Liver (tissue), 9 donors: ENCODE measurements around the gene ALPP. TPM values are rescaled to one million over a fixed set of nuclear protein-coding genes. Genes with fewer than 3 reads are reported as not detected.

Source experiments
- DNase-seq: peaks from one replicate; pipeline ENCODE4 v3.0.0-alpha.2; 2017; ENCODE audit warnings: low spot score
- H3K27ac ChIP-seq, 2 donors: one replicate each; pipeline ENCODE4 v1.7.0; 2013; ENCODE audit warnings: inconsistent platforms in 2 of 2, low read length in 2 of 2, control low read depth in 1 of 2, low read depth in 1 of 2, mild to moderate bottlenecking in 1 of 2
- H3K27me3 ChIP-seq, 4 donors: one replicate each; pipeline versions ENCODE4 v1.6.1 to v1.7.0; 2013; ENCODE audit warnings: low read length in 3 of 4, inconsistent platforms in 1 of 4, mild to moderate bottlenecking in 1 of 4, moderate library complexity in 1 of 4; ENCODE audit not compliant: control insufficient read depth in 4 of 4, insufficient read depth in 4 of 4
- H3K36me3 ChIP-seq, 4 donors: one replicate each; pipeline versions ENCODE4 v1.6.1 to v1.7.0; 2013; ENCODE audit warnings: low read length in 3 of 4, mild to moderate bottlenecking in 3 of 4, low read depth in 1 of 4, moderate library complexity in 1 of 4; ENCODE audit not compliant: control insufficient read depth in 4 of 4, insufficient read depth in 3 of 4
- H3K4me1 ChIP-seq, 4 donors: one replicate each; pipeline versions ENCODE4 v1.6.1 to v1.7.0; 2013; ENCODE audit warnings: low read length in 3 of 4, mild to moderate bottlenecking in 3 of 4, moderate library complexity in 1 of 4; ENCODE audit not compliant: control insufficient read depth in 4 of 4, insufficient read depth in 4 of 4
- H3K4me3 ChIP-seq, 3 donors: one replicate each; pipeline versions ENCODE4 v1.6.1 to v1.7.0; 2013; ENCODE audit warnings: low read length in 3 of 3, control low read depth in 1 of 3, low read depth in 1 of 3, mild to moderate bottlenecking in 1 of 3
- H3K9ac ChIP-seq, 2 donors: one replicate each; pipeline ENCODE4 v1.7.0; 2013; ENCODE audit warnings: low read length in 2 of 2, mild to moderate bottlenecking in 2 of 2, moderate library complexity in 2 of 2, control low read depth in 1 of 2, low read depth in 1 of 2
- H3K9me3 ChIP-seq, 4 donors: one replicate each; pipeline versions ENCODE4 v1.6.1 to v1.7.0; 2013; ENCODE audit warnings: low read length in 3 of 4; ENCODE audit not compliant: control insufficient read depth in 4 of 4
- EGR1 ChIP-seq, 2 donors: IDR thresholded peaks; 2 replicates each; pipeline ENCODE4 v1.6.1; 2016 to 2018; ENCODE audit warnings: antibody characterized with exemption in 2 of 2, low read depth in 2 of 2
- FOXA1 ChIP-seq: IDR thresholded peaks from 2 replicates; pipeline ENCODE4 v1.6.1; 2016; ENCODE audit warnings: antibody characterized with exemption
- FOXA2 ChIP-seq: IDR thresholded peaks from 2 replicates; pipeline ENCODE4 v1.6.1; 2016; ENCODE audit warnings: antibody characterized with exemption
- GABPA ChIP-seq, 2 donors: IDR thresholded peaks in 1 of 2; conservative IDR thresholded peaks in 1 of 2; 2 replicates each; pipeline ENCODE4 v1.6.1; 2016; ENCODE audit warnings: antibody characterized with exemption in 2 of 2, mild to moderate bottlenecking in 1 of 2, moderate library complexity in 1 of 2
- HNF4A ChIP-seq, 2 donors: conservative IDR thresholded peaks; 2 replicates each; pipeline ENCODE4 v1.6.1; 2016; ENCODE audit warnings: antibody characterized with exemption in 2 of 2, mild to moderate bottlenecking in 2 of 2
- HNF4G ChIP-seq: IDR thresholded peaks from 2 replicates; pipeline ENCODE4 v1.6.1; 2016; ENCODE audit warnings: antibody characterized with exemption
- JUND ChIP-seq, 2 donors: IDR thresholded peaks; 2 replicates each; pipeline ENCODE4 v1.6.1; 2016; ENCODE audit warnings: antibody characterized with exemption in 2 of 2
- MAX ChIP-seq: IDR thresholded peaks from 2 replicates; pipeline ENCODE4 v1.6.1; 2016; ENCODE audit warnings: antibody characterized with exemption
- NR2F2 ChIP-seq: IDR thresholded peaks from 2 replicates; pipeline ENCODE4 v1.6.1; 2016; ENCODE audit warnings: antibody characterized with exemption
- REST ChIP-seq: IDR thresholded peaks from 2 replicates; pipeline ENCODE4 v1.6.1; 2016; ENCODE audit warnings: antibody characterized with exemption, mild to moderate bottlenecking
- TAF1 ChIP-seq: conservative IDR thresholded peaks from 2 replicates; pipeline ENCODE4 v1.6.1; 2016; ENCODE audit warnings: antibody characterized with exemption, mild to moderate bottlenecking
- YY1 ChIP-seq: IDR thresholded peaks from 2 replicates; pipeline ENCODE4 v1.6.1; 2016; ENCODE audit warnings: antibody characterized with exemption, mild to moderate bottlenecking
- WGBS: extraction: QIAGEN DNeasy Blood & Tissue Kit; methylation state at CpG from one replicate; pipeline ENCODE4 v1.1.7; 2013; 5-methylcytosine and 5-hydroxymethylcytosine counted together
- polyA plus RNA-seq, 2 donors: library from polyadenylated mRNA; stranded (reverse) in 1 of 2; unstranded in 1 of 2; fragments of 200-250 nt in 1 of 2; fragments of >200 nt in 1 of 2; fragmentation: Nextera tagmentation in 1 of 2; extraction: Ambion mirVana in 1 of 2; gene quantifications; one replicate each; pipeline versions ENCODE4 v1.2.1 to v1.2.3, GENCODE V29; 2013 to 2015
- total RNA-seq, 2 donors: library from RNA; depleted of rRNA; stranded (reverse); fragments of >200 nt; gene quantifications; one replicate each; pipeline ENCODE4 v1.2.3, GENCODE V29; 2014
- TF ChIP-seq, protein P1 (sequence below): IDR thresholded peaks from 2 replicates; pipeline ENCODE4 v1.6.1; 2016; ENCODE audit warnings: antibody characterized with exemption
- TF ChIP-seq, protein P2 (sequence below): fragments of 150-350 bp; IDR thresholded peaks from 2 replicates; pipeline ENCODE4 v1.5.1; 2017; ENCODE audit warnings: improper control_type of control experiment, low read depth, low read length; ENCODE audit not compliant: missing input control
- TF ChIP-seq, protein P3 (sequence below): IDR thresholded peaks from 2 replicates; pipeline ENCODE4 v1.6.1; 2016; ENCODE audit warnings: antibody characterized with exemption
- donor health status: healthy.
- donor health status: healthy.
- donor health status: healthy.
- donor health status: healthy.
- donor health status: healthy.

Gene ALPP
- total and polyA plus RNA-seq, 4 donors: not detected

- H3K36me3 ChIP-seq: no peaks in the 10 kb centered on the region
- WGBS: 56% methylated on average over 9 of the region's 9 CpGs
Observed at GRCh38 chr2:232400256-232401015, 21.9 kb downstream of the ALPP start.

DNA sequence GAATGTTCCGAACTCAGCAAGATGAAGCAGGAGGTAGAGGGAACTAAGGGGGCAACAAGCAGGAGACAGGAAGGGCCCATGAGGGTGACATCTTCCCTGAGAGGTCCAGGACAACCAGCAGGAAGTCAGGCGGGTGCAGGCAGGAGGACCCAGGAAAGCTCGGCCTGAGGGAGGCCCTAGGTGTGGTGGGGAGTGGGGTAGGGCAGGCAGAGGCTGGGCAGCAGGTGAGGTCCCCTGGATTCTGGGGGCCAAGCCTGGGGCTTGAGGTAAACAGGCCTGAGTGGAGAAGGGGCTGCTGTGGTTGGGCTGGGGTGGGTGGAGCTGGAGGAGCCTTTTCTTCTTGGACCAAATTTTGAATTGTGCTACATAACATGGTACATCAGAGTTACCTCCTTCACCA lies 24.0 kb downstream of the ALPP start:
- no peaks in the 10 kb centered on the region for H3K4me1 ChIP-seq
- no peaks in the 10 kb centered on the region for H3K9me3 ChIP-seq
- peaks cover 0 to 3% (median under 1%) of the 10 kb centered on the region in 4 donors for H3K27me3 ChIP-seq
- no peak overlapping the region for H3K4me3 ChIP-seq
- H3K27ac ChIP-seq: no peak overlapping the region
- no peaks in the 10 kb centered on the region for H3K36me3 ChIP-seq
- no peak overlapping the region for H3K9ac ChIP-seq
- WGBS: 76% methylated on average over 3 of the region's 3 CpGs
- DNase-seq: no peak
- TF ChIP-seq JUND (IDR thresholded peaks at IDR 0.05): no peak
- TF ChIP-seq FOXA2: no peak
- no peak for TF ChIP-seq YY1
- TF ChIP-seq, protein P1, sequence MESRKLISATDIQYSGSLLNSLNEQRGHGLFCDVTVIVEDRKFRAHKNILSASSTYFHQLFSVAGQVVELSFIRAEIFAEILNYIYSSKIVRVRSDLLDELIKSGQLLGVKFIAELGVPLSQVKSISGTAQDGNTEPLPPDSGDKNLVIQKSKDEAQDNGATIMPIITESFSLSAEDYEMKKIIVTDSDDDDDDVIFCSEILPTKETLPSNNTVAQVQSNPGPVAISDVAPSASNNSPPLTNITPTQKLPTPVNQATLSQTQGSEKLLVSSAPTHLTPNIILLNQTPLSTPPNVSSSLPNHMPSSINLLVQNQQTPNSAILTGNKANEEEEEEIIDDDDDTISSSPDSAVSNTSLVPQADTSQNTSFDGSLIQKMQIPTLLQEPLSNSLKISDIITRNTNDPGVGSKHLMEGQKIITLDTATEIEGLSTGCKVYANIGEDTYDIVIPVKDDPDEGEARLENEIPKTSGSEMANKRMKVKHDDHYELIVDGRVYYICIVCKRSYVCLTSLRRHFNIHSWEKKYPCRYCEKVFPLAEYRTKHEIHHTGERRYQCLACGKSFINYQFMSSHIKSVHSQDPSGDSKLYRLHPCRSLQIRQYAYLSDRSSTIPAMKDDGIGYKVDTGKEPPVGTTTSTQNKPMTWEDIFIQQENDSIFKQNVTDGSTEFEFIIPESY: no peak
- TF ChIP-seq HNF4A (conservative IDR thresholded peaks at IDR 0.05): no peak
- no peak for TF ChIP-seq HNF4G
- TF ChIP-seq MAX: no peak
- TF ChIP-seq, protein P2, sequence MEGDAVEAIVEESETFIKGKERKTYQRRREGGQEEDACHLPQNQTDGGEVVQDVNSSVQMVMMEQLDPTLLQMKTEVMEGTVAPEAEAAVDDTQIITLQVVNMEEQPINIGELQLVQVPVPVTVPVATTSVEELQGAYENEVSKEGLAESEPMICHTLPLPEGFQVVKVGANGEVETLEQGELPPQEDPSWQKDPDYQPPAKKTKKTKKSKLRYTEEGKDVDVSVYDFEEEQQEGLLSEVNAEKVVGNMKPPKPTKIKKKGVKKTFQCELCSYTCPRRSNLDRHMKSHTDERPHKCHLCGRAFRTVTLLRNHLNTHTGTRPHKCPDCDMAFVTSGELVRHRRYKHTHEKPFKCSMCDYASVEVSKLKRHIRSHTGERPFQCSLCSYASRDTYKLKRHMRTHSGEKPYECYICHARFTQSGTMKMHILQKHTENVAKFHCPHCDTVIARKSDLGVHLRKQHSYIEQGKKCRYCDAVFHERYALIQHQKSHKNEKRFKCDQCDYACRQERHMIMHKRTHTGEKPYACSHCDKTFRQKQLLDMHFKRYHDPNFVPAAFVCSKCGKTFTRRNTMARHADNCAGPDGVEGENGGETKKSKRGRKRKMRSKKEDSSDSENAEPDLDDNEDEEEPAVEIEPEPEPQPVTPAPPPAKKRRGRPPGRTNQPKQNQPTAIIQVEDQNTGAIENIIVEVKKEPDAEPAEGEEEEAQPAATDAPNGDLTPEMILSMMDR: no peak
- TF ChIP-seq, protein P3, sequence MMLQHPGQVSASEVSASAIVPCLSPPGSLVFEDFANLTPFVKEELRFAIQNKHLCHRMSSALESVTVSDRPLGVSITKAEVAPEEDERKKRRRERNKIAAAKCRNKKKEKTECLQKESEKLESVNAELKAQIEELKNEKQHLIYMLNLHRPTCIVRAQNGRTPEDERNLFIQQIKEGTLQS: no peak
- TF ChIP-seq TAF1: no peak
- TF ChIP-seq EGR1 (IDR thresholded peaks at IDR 0.05; ENCODE audit: low read depth in 2 of 2): no peak

More at GRCh38 chr2:232400256-232401015, 21.9 kb downstream of the ALPP start:
- Histone ChIP-seq H3K9ac (no peak overlapping the region), H3K4me1 (no peaks in the 10 kb centered on the region), H3K27ac (no peak overlapping the region), H3K27me3 (peaks cover 0 to 3% (median 2%) of the 10 kb centered on the region in 4 donors), H3K9me3 (no peaks in the 10 kb centered on the region), H3K4me3 (no peak overlapping the region)
- TF ChIP-seq HNF4A (conservative IDR thresholded peaks at IDR 0.05) (no peak), FOXA2 (no peak), REST (no peak), FOXA1 (no peak), GABPA (IDR thresholded peaks at IDR 0.05 in 1 of 2, conservative IDR thresholded peaks at IDR 0.05 in 1 of 2) (no peak), TAF1 (no peak), NR2F2 (no peak), EGR1 (IDR thresholded peaks at IDR 0.05; ENCODE audit: low read depth in 2 of 2) (no peak), HNF4G (no peak), MAX (no peak), YY1 (no peak)
- TF ChIP-seq, protein P1: no peak
- no peak for DNase-seq
